Stimulated activated CD8-positive, alpha-beta memory T cell treated with anti-CD3 and anti-CD28 coated beads, Interleukin-12 subunit alpha, Interleukin-12 subunit beta, amount 100 ng/mL, for 24 hours (primary cell): Measurements from ENCODE around the gene SYNC.
"Not testable (repeated sequence)": the region's sequence is repeated elsewhere in the genome, so short reads cannot be mapped to it uniquely, and the experiment has no call there.

Experiments
- DNase-seq: peaks from one replicate; pipeline ENCODE4 v3.0.0-alpha.2; 2020; ENCODE audit errors: extremely low read depth

SYNC gene

DNA sequence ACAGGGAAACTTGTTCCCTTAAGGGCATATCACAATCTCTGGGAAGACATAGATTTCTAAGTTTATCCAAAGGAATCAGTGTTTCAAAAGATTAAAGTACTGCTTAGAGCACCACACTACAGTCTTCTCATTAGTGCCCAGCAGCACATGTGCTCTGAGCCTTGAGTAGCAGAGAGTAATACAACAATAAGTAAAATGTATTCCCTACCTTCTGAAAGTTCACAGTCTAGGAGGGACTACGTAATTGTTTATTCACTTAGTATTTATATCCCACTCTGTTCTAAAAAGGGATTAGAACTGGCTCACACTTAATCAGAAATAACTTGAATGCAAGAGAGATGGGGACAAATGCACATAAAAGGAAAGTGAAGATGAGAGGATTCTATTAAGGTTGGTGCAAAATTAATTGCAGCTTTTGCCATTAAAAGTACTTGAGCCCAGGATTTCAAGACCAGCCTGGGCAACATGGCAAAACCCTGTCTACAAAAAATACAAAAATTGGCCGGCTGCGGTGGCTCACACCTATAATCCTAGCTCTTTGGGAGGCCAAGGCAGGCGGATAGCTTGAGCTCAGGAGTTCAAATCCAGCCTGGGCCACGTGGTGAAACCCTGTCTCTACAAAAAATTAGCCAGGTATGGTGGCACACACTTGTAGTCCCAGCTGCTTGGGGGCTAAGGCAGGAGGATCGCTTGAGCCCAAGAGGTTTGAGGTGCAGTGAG lies 9.0 kb downstream of the SYNC start:
- no peak for DNase-seq

DNA sequence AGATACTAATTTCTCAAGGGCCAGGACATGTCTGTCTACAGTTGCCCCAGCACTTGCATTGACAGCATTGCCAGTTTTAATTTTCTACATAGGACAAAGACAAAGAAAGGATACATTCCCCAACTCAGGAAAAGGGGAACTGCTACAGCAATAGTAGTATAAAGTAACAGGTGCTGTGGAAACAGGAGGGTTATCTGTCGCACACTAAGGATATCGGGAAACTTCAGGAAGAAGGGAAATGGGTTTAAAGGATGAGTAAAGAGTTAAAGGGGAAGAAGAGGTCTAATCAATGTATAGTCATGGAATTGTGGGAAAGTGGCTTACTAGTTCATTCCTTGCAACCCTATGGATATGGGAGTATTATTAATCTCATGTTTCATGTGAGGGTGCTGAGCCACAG lies 16.2 kb downstream of the SYNC start:
- no peak for DNase-seq

DNA sequence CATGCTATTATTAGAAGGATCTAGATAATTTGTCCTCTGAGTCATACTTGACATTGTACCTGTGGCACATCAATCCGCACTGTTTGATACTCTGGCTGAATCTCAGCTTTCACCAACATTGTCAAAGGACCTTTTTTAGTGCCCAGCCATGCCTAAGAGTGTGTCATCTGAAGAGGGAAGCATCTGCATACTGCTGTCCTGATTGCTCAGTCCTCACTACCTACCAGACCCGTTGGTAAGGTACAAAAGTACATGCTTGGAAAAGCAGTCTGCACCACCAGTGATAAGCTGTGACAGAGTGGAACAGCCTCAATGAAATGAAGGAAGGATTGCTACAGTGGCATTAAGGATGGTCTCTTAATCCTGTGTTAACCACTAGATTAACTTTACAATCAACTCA lies 17.1 kb downstream of the SYNC start:
- no peak for DNase-seq

DNA sequence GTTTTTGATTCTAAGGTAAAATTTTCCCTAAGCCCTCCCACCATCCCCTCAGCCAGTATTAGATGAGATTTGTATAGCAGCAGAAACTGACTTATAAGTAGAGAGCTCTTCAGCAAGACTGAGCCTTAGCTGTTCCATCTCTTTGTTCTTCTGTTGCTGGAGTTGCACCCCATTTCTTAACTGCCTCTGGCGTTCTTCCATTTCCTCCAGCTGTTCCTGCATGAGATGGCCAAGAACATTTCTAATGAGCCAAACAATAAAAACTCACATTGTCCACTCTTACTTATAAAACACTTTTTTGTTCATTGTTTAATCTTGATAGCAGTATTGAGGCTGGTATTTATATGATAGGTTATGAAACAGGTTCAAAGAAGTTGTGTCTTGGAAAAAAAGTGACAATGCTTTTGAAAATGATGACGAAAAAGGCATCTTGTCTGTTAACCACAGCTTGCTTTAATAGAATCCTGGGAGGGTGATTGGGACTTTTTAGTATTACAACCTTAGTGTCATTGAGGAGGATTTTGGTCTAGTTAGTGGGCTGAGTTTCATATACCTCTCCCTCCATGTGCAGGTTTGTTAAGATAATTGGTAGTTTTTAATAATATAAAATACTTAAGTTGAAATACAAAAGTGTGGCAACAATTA lies 18.3 kb downstream of the SYNC start:
- no peak for DNase-seq

DNA sequence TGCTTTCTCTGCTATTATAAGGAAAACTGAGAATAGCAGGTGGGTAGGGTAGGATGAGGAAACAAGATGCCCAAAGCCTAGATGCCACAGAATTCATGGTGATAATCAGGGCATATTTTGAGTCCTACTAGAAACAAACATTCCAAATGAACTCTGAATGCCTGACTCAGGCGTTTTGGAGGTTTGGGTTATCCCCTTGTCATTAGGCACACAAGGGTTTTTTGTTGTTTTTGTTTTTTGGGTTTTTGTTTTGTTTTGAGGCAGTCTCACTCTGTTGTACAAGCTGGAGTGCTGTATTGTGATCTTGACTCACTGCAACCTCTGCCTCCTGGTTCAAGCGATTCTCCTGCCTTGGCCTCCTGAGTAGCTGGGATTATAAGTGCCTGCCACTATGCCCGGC lies 19.2 kb downstream of the SYNC start:
- no peak for DNase-seq

DNA sequence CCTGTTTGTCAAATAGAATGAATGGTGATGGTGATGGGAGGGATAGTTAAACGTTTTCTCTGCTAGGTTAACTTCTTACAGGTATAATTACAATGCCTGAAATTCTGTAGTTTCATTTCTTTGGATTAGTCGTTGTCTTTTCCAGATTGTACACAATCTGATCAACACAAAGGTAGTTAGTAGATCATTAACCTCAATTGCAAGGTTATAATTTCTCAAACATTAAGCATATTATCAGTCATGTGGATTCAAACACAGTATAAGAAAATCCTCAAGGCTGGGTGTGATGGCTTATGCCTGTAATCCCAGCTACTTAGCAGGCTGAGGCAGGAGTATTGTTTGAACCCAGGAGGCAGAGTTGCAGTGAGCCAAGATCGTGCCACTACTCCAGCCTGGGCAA lies 20.6 kb downstream of the SYNC start:
- no peak for DNase-seq

DNA sequence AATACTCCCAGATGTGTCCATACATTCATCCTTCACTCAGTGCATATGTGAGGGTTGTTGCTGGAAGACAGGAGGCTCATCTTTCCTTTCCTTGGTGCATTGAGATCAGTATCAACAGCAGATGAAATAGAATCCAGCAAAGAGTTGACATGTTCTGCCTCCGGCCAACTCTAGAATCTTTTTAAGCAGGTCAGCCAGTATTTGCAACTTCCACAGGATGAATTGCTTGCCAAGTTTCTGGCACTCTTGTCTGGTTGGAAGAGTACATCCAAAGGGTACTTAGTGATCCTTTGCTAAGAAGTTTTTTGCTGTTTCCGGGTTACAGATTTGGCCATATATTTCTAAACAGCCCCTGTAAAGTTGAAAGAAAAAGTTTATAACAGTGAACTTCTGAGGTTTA lies 21.1 kb downstream of the SYNC start:
- no peak for DNase-seq

DNA sequence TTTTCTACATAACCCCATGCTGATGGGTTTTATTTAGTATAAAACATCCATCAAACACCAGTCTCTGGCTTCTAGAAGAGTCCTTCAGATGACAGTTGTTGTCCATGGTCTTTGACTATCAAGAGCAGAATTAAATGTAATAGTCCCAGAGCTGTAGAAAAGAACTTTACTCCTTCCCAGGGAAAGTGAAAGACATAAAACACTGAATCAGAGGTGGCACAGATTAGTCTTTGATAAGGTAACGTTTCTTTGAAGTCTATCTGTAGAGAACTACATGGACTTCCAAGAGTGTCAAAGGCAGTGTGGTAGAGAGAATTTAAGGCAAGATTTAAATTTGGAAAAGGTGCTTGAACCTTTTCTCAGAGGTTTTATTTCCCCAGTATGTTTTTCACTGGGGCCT lies 21.9 kb downstream of the SYNC start:
- DNase-seq: no peak

DNA sequence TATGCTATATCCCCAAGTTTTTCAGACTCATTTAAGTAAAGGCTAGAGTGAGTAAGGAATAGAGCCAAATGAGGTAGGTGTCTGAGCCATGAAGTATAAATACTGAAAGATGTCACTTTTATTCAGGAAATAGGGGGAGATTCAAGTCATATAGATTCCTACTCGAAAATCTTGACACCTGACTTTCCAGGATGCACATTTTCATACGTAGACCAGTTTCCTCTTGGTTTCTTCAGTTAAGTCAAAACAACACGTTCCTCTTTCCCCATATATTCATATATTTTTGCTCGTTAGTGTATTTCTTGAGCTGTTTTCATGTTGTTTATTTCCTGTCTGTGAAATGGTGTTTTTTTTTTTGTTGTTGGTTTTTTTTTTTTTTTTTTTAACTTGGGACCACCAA lies 22.6 kb downstream of the SYNC start:
- not testable (repeated sequence) for DNase-seq

DNA sequence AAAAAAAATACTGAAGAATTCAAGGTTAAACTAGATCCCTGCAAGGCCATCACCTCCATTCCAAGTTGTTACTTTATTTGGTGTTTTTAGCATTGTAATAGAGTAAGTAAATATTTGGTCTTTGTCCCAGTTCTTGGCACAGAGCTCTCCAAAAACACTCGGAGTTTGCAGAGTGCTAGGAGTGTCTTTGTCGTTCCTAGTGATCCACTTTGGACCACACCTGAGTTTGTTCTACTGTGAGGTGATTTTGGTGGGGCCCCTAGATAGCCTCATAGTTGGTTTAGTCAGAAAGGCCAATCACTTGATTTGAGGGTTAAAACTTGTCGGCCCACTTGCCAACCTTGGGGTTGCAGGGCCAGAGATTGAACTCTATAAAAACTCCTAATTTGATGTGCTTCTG lies 25.6 kb downstream of the SYNC start:
- DNase-seq: no peak

DNA sequence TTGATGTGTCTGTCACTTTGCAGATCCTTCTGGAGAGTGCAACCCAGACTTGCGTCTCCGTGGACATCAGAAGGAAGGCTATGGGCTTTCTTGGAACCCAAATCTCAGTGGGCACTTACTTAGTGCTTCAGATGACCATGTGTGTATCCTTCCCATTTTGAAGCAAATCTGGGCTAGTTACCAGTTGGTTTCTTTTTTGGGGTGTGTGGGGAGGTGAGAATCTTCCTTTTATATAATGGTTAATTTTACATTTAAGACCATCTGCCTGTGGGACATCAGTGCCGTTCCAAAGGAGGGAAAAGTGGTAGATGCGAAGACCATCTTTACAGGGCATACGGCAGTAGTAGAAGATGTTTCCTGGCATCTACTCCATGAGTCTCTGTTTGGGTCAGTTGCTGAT lies 33.9 kb downstream of the SYNC start:
- not testable (repeated sequence) for DNase-seq

DNA sequence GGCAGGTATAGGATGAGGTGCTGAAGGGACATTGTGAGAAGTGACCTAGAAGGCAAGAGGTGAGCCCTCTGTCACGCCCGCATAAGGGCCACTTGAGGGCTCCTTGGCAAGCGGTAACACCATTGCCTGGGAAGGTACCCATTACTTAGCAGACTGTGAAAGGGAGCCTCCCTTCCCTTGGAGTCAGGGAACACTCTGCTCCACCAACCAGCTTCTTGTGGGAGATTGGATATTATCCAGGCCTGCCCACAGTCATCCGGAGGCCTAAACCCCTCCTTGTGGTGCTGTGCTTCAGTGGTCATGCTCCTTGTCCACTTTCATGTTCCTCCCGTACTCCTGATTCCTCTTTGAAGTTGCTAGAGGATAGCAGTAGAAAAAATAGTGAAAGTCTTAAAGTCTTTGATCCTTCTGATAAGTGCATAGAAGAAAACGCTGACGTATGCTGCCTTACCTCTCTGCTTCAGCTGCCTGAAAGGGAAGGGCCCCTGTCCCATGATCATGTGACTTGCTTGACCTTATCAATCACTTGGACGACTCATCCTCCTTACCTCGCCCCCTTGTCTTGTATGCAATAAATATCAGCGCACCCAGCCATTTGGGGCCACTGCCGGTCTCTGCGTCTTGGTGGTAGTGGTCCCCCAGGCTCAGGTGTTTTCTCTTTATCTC lies 35.5 kb downstream of the SYNC start:
- no peak for DNase-seq

DNA sequence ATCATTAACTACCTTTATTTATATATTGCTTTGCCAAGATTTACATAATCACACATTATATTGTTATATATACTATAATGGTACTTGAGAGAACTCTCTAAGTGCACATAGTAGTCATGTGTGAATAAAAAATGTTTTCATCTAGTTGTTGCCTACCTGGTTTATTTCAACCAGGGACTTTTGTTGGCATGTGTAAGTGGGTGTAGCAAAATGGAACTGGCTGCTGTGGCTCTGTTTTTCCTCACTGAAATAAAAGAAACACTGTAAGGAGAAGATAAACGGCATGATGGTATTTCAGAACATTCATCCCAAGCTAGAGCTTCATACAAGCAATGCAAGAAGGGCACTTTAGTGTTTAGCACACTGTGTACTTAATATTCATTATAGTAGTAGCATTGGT lies 36.7 kb downstream of the SYNC start:
- no peak for DNase-seq

DNA sequence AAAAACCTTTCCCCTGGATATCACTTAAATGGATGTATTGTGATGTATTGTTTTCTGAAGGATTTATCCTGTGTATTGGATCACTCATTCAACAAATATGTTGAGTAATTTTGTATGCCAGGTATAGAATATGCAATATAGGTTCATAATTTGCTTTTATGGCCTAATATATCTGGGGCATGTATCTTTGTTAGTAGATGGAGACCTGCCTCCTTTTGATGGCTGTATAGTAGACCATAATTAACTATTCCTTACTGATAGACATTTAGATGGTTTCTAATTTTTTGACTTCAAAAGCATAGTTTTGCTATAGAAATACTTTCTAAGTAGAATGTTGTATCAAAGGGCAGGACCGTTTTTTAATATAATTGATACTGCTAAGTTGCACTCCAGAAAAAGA lies 43.0 kb downstream of the SYNC start:
- no peak for DNase-seq

DNA sequence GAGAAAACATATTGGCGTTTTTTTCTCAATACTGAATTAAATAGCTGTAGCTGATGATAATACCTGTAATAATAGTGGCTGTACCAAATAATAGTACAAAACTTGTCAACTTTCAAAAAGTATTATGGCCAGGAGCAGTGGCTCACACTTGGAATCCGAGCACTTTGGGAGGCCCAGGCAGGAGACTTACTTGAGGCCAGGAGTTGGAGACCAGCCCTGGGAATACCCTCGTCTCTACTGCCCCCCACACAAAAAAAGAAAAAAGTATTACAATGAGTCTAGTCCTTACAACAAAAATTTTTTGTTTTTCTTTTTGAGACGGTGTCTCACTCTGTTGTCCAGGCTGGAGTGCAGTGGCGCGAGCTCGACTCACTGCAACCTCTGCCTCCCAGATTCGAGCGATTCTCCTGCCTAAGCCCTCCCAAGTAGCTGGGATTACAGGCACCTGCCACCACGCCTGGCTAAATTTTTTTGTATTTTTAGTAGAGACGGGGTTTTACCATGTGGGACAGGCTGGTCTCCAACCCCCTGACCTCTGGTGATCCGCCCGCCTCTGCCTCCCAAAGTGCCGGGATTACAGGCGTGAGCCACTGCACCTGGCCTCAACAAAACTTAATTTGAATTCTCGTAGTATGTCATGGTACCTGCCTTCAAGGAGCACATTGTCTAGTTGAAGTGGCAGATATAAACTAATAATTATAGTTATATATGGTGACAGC lies 50.2 kb downstream of the SYNC start:
- no peak for DNase-seq

DNA sequence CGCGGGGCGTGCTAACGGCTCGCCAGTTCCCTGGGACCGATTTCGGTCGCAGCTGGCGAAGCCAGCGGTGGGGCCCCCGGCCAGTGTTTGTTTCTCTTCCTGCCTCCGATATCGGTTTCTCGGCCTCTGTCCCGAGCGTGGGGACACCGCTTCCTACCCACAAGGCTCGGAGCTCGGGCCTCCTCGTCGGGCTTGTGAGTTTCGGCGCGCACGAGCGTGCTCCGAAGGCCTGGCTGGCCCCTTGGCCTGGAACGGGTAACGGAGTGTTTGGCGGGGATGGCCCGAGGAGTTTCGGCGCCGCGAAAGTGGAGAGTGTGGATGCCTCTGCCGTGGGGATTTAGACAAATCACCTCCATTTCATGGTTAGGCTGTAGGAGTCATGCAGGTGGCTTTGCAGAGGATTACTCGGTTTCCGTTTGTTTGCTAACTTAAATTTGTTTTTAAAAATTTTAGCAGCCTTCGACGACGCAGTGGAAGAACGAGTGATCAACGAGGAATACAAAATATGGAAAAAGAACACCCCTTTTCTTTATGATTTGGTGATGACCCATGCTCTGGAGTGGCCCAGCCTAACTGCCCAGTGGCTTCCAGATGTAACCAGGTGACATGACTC lies 51.0 kb downstream of the SYNC start:
- no peak for DNase-seq

DNA sequence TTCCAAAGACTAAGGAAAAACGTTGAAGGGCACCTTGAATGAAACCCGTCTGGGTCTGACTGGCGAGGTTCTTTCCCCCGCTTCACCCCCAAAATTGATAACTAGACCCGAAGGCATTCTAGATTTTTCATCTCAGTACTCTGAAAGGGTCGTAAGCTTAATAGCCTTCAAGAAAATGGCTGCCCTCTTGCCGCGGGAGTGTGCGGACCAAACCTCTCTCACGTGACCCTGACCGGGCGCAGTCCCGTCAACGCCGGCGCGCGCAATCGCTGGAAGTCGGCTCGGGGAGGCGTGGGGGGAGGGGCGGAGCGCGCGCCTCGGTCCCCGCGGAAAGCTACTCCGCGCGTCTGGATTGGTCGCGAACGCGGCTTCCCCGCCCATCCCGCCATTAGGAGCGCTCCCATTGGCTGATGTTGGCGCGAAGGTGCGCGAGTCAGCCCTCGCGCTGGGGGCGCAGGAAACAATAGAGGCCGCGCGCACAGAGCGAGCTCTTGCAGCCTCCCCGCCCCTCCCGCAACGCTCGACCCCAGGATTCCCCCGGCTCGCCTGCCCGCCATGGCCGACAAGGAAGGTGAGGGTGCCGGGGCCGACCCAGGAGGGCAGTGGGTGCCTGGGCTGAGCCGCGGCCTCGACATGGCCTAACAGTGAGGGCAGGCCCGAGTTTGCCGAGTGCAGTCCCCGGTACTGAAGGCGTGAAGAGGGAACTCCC lies 51.7 kb downstream of the SYNC start, which contains the start of gene RBBP4:
Gene RBBP4 (plus strand): TSS at position 457 of the 709 bp plus-strand sequence. CDS start 99 bp downstream, at position 556.
- DNase-seq: peak; percentile 94

DNA sequence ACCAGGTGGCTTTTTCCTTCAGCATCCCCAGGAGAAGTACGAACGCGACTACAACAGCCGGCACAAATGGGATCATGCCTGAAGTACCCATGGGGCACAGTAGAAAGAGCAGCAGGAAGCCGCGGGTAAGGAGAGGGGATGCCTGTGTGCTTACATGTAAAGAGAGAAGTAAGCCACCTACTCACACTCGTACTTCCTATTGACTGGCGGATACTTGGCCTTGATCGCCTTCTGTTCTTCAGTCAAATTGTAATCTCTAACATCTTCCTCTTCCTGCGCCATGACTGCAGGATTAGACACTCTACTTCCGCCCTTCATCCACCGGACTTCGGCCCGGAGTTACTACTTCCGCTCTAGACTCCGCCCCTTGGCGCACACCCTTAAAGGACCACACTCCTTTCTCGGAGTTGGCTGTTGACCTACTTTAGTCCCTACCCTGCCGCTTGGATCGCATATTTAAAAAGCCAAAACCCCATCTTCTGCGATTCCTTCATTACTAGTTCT lies 52.3 kb downstream of the SYNC start, which contains the start of gene ZBTB8OS:
Gene ZBTB8OS (minus strand): TSS at position 303 of the 504 bp plus-strand sequence. CDS start 21 bp downstream, at position 282.
- DNase-seq: peak; percentile 69

DNA sequence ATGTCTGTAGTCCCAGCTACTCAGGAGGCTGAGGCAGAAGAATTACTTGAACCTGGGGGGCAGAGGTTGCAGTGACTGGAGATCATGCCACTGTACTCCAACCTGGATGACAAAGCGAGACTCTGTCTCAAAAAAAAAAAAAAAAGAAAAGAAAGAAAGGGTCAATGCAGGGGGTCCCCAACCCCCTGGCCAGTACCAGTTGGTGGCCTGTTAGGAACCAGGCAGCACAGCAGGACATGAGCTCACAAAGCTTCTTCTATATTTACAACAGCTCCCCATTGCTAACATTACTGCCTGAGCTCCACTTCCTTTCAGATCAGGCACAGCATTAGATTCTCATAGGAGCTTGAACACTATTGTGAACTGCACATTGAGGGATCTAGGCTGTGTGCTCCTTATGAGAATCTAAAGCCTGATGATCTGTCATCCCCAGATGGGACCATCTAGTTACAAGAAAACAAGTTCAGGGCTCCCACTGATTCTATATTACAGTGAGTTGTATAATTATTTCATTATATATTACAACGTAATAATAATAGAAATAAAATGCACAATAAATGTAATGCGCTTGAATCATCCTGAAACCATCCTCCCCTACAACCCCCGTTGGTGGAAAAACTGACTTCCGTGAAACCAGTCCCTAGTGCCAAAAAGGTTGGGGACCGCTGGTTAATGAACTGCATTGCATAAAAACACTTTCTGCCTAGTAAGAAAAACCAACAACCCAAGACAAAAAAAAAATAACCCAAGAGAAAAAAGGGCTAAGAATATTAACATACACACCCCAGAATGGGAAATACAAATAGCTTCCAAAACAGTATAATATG lies 55.0 kb downstream of the SYNC start:
- no peak for DNase-seq

DNA sequence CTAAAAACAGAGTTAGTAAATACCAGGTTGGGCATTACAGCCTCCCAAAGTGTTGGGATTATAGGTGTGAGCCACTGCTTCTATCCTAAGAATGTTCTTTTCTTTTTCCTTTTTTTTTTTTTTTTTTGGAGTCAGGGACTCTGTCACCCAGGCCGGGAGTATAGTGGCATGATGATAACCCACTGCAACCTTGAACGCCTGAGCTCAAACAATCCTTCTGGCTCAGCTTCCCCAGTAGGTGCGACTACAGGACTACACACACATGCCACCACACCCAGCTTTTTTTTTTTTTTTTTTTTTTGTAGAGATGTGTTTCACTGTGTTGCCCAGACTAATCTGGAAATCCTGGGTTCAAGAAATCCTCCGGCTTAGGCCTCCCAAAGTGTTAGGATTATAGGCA lies 58.1 kb downstream of the SYNC start:
- DNase-seq: no peak
